HG02678 (cell line): Measurements from ENCODE around the gene FCHSD2.
"Not testable (repeated sequence)": the region's sequence is repeated elsewhere in the genome, so short reads cannot be mapped to it uniquely, and the experiment has no call there.

Experiments
- ATAC-seq: cut with Tn5 transposase; IDR thresholded peaks from one replicate; pipeline ENCODE4 v1.9.1; 2021; ENCODE audit warnings: mild to moderate bottlenecking, moderate library complexity; ENCODE audit not compliant: unreplicated experiment

Gene FCHSD2

DNA sequence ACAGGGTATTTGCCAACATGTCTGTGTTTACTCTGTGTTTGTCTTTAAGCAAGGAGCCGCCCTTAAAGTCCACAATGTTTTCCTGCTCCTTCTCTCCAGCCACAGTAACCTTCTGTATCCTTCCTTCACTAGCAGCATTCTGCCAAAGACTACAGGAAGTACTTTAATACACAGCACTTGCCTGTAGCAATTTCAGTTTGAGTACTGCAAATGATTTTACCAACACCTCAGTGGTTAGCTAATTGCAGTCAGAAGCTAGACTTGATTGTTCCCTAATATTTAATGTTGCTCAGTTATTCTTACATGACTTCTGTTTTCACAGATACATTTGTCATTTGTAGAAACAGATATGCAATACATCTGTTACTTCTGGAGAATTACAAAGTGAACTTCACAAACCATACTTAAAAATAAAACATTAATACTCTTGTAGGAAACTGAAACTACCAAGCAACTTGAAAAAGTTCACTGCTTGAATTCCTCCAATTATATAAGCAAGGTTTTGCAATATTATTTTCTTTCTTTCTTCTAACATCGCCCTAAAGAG is 69.1 kb downstream of the FCHSD2 start:
- peak; percentile 66 for ATAC-seq

DNA sequence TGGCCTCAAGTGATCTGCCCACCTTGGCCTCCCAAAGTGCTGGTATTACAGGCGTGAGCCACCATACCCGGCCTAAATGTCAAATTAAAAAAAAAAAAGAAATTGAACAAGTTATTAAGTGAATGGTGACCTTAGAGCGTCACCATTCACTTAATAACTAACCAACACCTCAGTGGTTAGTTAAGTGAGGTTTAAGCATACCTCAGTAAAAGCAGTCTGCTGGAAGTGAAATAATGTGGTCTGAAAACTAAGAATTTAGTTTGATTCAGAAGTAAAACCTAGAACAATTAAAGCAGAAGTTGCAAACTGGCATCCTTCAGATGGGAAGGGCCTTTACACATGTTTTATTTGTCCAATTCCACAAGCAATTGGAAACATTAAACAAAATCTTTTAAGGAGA is 71.5 kb downstream of the FCHSD2 start:
- ATAC-seq, result no peak

DNA sequence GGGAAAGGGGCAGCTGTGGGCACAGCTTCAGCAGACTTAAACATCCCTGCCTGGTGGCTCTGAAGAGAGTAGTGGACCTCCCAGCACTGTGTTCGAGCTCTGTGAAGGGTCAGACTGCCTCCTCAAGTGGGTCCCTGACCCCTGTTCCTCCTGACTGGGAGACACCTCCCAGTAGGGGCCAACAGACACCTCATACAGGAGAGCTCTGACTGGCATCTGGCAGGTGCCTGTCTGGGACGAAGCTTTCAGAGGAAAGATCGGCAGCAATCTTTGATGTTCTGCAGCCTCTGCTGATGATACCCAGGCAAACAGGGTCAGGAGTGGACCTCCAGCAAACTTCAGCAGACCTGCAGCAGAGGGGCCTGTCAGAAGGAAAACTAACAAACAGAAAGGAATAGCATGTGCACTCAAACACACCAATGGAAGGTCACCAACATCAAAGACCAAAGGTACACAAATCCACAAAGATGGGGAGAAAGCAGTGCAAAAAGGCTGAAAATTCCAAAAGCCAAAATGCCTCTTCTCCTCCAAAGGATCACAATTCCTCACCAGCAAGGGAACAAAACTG is 80.2 kb downstream of the FCHSD2 start:
- ATAC-seq, result not testable (repeated sequence)

DNA sequence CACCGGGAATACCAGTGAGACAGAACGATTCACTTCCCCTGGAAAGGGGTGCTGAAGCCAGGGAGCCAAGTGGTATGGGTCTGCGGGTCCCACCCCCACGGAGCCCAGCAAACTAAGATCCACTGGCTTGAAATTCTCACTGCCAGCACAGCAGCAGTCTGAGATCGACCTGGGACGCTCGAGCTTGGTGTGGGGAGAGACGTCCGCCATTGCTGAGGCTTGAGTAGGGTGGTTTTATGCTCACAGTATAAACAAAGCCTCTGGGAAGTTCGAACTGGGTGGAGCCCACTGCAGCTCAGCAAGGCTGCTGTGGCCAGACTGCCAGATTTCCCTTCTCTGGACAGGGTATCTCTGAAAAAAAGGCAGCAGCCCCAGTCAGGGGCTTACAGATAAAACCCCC is 80.7 kb downstream of the FCHSD2 start:
- ATAC-seq, result not testable (repeated sequence)

DNA sequence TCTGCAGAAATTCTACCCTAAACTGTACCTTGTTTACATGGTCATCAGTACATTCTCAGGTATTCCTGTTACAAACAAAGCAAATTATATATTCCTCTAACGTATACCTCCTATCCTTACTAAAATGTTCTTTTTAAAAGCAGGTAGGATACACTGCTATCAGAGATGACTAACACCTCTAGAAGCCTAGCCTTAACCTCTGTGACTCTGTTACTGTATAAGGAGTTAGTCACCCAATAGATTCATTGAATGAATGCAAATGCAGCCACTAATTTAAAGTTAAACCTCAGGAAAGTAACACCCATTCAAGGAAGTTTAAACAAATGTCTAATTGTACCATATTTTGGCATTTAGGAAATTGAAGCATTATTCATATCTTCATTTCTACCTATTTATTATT is 82.2 kb downstream of the FCHSD2 start:
- ATAC-seq, result no peak

DNA sequence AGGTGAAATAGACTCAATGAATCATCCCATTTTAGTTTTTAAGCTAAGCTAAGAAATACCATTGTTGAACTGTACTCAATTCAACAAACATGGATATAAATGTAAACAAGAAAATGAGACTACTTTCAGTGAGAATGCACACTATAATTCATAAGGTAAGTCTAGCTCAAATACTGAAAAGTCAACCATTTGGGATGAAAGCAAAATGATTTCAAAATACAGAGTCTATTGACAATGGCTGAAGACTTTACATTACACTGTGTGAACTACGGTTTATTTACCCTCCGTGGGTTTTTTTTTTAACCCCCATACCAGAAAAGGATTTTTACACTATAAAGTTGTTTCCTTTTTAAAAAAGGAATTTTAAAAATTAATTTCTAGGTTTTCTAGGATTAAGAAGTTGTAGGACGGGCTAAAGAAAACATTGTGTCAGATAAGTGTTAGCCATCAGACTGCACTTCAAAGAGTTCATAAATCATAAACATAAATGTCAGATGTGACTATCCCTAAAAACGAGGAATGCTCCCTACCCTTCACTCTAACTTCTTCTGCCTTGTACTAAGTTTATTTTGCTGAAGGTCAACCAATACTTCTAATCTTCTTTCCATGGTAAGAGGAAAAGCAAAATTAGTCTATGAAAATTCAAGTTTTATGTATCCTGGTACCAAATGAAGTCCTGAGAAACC is 83.0 kb downstream of the FCHSD2 start:
- no peak for ATAC-seq

DNA sequence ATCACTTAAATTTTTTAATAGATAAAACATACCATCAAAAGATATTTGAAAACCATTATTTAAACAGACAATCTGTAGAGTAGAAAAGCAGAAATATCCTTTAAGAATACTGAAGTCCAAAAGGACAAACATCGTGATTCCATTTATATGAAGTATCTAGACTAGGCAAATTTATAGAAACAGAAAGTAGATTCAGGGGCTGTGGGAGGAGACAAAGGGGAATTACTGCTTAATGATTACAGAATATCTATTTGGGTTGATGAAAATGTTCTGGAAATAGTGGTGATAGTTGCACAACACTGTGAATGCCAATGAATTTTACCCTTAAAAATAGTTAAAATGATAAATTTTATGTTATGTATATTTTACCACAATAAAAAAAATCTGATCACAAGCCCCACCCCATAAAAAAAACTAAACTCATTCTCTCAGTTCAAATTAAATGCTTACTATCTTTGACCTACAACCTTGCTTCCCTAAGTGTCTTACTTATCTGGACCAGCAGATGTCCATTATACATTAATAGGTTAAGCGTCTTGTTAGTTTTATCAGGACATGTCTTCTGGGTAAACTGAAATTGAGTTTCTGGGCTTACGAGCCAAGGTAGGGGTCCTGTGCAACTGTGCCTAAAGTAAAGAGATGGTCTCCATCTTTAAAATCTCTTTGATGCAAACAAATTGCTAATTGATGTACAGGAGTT is 86.3 kb downstream of the FCHSD2 start:
- ATAC-seq, result no peak

DNA sequence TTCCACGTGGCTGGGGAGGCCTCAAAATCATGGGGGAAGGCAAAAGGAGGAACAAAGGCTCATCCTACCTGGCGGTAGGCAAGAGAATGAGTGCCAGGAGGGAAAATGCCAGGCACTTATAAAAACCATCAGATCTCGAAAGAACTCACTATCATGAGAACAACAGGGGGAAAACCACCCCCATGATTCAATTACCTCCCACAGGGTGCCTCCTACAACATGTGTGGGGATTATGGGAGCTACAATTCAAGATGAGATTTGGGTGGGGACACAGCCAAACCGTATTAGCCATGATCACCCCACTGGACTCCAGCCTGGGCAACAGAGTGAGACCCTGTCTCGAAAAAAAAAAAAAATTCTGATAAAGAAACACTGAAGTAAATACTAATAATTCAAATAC is 87.1 kb downstream of the FCHSD2 start:
- no peak for ATAC-seq

DNA sequence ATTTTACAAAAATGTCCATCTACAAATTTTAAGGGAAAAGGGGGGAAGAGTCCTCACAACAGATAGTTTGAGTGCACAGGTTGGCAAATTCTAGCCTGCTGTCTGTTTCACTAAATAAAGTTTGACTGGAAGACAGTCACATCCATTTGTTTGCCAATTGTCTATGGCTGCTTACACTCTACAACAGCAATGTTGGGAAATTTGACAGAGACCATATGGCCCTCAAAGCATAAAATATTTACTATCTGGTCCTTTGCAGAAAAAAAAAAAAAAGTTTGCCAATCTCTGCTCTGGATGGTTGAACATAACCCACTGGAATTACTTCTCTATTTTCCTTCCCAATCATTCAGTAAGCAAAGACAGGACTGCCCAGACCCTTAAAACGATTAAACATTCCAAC is 88.2 kb downstream of the FCHSD2 start:
- ATAC-seq, result no peak

DNA sequence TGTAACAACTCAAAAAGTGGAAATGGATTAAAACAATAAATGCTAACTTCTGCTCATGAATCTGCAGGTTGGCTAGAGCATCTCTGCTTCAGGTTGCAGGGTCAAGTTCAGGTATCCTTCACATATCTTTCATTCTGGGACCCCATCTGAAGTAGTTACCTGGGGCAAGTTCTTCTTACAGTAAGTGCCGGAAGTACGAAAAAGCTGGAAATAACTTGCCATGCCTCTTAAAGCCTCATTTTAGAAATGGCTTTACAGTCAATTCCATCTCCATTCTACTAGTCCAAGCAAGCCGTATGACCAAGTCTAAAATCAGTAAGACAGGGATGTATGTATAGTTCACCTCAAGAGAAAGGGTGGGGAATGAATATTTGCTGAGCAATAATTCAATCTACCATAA is 93.7 kb downstream of the FCHSD2 start:
- ATAC-seq, result no peak

DNA sequence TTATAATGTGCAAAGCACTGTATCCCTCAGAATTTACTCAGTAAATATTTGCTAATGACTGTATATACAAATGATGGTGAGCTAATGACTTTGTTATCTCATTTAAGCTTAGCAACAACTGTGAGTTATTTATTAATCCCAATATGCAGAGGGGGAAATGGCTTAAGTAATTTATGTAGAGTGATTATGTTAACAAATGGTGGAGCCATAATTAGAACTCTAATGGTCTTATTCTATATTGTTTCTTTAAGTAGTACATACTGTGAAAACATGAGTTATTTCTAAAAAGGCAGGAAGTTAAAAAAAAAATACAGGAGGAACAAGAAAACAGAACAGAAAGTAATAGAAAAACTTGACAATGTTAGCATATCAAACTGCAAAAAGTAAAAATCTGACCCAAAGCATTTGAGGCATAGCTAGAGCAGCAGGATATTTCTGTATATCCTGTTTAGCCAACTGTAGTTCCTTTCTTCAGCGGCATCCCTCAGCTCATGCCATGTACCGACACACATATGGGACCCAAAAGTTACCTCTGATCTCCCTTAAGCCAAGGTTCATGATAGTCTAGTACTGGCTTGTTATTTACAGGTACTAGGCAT is 94.2 kb downstream of the FCHSD2 start:
- peak; percentile 71 for ATAC-seq

DNA sequence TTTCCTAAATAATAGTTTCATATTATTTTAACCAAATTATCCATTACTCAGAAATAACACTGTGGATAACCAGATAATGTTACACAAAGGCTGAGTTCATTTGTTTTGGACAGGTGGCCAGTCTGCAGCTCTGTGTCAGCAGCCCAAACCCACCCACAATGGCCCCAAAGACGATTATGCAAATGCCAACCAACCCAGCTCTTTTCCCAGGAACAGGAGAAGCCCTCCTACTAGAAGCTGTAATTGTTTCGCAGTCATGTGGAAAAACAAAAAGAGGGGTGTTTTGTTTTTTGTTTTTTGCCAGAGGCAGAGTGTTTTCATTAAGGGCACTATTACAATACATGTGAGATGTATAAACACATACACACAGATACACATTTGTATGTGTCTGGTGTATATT is 102.1 kb downstream of the FCHSD2 start:
- ATAC-seq, result no peak

DNA sequence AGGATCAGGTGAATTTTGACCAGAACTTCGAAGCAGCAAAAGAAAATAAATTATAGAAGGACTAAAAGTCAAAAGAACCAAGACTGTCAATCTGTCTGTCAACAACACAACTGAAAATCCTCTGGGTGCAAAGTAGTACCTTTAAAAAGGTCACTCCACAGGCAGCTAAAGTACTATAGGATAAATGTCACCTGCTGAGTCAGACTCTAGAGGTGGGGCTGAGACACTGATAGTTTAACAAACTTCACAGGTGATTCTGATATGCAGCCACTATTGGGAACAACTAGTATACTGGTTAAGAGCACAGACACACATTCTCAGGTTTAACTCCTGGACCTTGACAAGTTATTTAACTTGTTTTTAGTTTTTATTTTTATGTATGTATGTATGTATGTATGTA is 107.3 kb downstream of the FCHSD2 start:
- ATAC-seq, result no peak

DNA sequence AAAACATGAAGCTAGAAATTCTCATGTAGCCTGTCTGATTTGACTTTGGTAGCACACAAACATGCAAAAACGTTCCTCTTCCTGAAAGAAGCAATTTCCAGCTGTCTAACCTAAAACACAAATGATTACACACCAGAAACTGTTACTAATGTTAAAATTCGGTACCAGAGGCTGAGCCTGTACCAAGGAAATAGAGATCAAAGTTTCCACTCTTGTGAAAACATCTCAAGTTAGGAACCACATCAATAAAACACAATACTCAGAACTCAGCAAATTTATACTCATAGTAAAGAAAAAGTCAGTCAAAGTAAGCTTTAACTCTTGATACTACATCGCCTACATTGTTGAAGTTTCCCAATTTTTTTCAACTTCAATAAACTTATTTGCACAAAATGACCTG is 107.8 kb downstream of the FCHSD2 start:
- no peak for ATAC-seq

DNA sequence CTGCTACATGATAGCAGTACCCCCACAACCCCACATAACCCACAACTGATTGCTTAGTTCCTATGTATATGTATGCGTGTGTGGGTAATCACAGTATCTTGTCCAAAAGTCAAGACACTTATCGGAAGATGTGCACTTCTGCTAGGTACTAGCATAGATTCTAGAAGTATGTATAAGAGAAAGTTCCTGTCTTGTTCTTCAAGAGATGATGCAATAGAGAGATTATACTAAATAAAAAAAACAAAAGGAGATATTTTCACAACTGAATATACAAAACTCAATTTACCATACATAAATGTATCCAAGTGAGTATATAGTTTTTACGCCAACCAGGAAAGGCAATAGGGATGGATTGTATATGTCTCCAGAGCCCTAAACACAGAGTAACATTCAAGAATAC is 112.0 kb downstream of the FCHSD2 start:
- ATAC-seq, result no peak

DNA sequence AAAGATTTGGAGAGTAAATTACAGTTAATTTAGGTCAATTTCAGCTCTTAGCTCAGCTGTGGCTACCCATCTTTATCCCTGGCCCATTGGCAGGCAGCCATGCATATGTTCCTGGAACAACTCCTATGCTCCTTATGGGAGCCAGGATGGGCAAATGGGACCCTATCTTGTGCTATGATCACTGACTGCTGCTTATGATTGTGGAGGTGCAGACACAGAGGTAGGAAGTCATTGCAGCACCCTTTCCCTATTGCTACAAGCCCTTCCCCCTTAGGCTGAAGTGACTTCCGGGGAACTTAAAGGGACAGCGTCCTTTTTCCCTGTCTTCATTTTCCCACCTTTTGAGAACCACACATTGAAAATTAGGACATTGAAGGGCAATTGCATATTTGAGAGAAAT is 112.7 kb downstream of the FCHSD2 start:
- no peak for ATAC-seq

DNA sequence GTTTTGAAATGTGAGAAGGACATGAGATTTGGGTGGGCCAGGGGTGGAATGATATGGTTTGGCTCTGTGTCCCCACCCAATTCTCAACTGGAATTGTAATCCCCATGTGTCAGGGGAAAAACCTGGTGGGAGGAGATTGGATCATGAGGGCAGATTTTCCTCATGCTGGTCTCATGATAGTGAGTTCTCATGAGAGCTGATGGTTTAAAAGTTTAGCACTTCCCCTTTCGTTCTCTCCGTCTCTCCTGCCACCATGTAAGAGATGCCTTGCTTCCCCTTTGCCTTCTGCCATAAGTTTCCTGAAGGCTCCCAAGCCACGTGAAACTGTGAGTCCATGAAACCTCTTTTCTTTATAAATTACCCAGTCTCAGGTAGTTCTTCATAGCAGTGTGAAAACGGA is 113.5 kb downstream of the FCHSD2 start:
- no peak for ATAC-seq

DNA sequence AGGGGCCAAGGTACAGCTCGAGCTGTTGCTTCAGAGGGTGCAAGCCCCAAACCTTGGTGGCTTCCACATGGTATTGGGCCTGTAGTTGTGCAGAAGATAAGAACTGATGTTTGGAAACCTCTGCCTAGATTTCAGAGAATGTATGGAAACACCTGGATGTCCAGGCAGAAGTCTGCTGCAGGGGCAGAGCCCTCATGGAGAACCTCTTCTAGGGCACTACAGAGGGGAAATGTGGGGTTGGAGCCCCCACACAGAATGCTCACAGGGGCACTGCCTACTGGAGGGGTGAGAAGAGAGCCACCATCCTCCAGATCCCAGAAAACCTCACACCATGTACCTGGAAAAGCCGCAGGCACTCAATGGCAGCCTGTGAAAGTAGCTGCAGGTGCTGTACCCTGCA is 114.3 kb downstream of the FCHSD2 start:
- not testable (repeated sequence) for ATAC-seq

DNA sequence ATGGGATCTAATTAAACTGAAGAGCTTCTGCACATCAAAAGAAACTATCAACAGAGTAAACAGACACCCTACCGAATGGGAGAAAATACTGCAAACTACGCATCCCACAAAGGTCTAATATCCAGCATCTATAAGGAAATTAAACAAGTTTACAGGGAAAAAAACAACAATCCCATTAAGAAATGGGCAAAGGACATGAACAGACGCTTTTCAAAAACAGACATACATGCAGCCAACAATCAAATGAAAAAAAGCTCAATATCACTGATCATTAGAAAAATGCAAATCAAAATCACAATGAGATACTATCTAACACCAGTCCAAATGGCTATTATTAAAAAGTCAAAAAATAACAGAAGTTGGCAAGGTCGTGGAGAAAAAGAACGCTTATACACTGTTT is 117.5 kb downstream of the FCHSD2 start:
- no peak for ATAC-seq

DNA sequence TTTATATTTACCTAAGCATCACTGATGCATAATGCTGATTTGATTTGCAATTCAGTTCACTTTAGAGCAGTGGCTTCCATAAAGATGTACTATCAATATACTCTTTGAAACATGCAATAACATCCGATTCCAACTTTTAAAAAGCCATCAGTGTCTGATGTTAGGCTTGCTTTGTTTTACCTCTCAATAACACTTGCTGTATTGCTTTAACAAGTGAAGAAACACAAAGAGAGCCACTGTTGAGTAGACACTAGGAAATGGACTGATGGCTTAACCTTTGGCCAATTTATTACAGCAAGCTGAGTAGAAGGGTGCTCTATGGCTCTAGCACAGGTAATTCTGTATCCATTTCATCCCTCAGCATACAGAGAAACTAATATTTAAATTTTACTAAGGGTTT is 122.1 kb downstream of the FCHSD2 start:
- no peak for ATAC-seq

DNA sequence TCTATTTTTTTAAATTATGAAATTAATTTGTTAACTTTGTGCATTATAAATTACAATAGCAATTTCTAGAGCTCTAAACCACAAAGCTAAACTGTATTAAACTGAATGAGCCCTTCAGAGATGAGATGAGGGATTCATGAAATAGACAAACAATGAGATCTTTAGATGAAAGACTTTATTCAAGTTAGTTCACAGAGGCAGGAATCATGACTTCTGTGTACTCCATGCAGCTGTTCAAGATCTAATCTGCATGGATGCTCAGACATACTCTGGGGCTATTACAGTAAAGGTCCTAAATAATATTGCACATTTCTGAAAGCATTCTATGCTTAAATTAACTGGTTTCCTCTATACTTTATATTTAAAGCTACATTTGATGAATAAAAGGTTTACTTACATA is 122.7 kb downstream of the FCHSD2 start:
- ATAC-seq, result no peak

DNA sequence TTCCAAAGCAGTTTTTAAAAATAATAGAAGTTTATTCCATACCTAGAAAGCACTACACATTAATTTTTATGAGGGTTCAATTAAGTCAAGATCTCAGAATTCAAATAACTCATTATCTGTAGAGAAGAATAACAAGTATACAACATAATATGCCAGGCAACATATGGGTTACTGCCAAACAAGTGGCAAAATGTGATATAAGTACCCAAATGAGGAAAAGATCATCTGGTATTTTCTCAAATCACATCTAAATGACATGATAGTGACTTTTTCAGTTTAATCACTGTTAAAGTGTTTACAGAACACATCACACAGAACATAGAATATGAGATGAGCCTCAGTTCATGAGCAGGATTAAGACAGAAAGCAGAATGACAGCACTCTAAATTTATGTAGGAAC is 123.3 kb downstream of the FCHSD2 start:
- ATAC-seq, result no peak
